WTC11 (cell line): ENCODE results near the gene CEBPB. TPM values are rescaled to one million over a fixed set of nuclear protein-coding genes. Genes with fewer than 3 reads are reported as not detected.

ENCODE experiments used
- ATAC-seq: fragments of 200-7000 bp; cut with Tn5 transposase; 2 replicates; pipeline ENCODE4 v1.10.0; 2021; ENCODE audit warnings: mild to moderate bottlenecking, moderate library complexity
- CTCF ChIA-PET: fragments of 300-600 bp; sonication (Branson Sonifier 250); formaldehyde crosslinking; loops from one replicate; lab custom pipeline; 2021; ENCODE audit warnings: antibody characterized with exemption; lab: Charles Lee
- POLR2A ChIA-PET: fragments of 350-600 bp; sonication (Branson Sonifier 250); formaldehyde crosslinking; loops from one replicate; lab custom pipeline; 2021; ENCODE audit warnings: antibody characterized with exemption; lab: Charles Lee
- DNase-seq: peaks from one replicate; pipeline ENCODE4 v3.0.0; 2021; ENCODE audit warnings: low spot score
- H3K27ac Mint-ChIP-seq: 2 replicates; pipeline ENCODE4 v1.8.0; 2021; ENCODE audit warnings: mixed read lengths
- H3K27me3 Mint-ChIP-seq: 2 replicates; pipeline ENCODE4 v1.8.0; 2021; ENCODE audit warnings: low read depth, mild to moderate bottlenecking, moderate library complexity, mixed read lengths
- H3K36me3 Mint-ChIP-seq: 2 replicates; pipeline ENCODE4 v1.8.0; 2021; ENCODE audit warnings: mixed read lengths
- H3K4me1 Mint-ChIP-seq: 2 replicates; pipeline ENCODE4 v1.8.0; 2022; ENCODE audit warnings: mixed read lengths
- H3K4me3 Mint-ChIP-seq: 2 replicates; pipeline ENCODE4 v1.8.0; 2021; ENCODE audit warnings: mild to moderate bottlenecking, moderate library complexity, mixed read lengths
- H3K9me3 Mint-ChIP-seq: 2 replicates; pipeline ENCODE4 v1.8.0; 2021; ENCODE audit warnings: mixed read lengths
- AFF4 ChIP-seq: sonication (generic); formaldehyde crosslinking; IDR thresholded peaks from 2 replicates; pipeline ENCODE4 v1.8.1; 2023; ENCODE audit warnings: mild to moderate bottlenecking, missing genetic modification reagents, borderline replicate concordance
- CTCF ChIP-seq: fragments of 200-600 bp; IDR thresholded peaks from 2 replicates; pipeline ENCODE4 v1.8.0; 2022; ENCODE audit warnings: antibody characterized with exemption
- E2F1 ChIP-seq: sonication (generic); formaldehyde crosslinking; IDR thresholded peaks from 2 replicates; pipeline ENCODE4 v1.8.0; 2022; ENCODE audit warnings: mild to moderate bottlenecking, missing genetic modification reagents
- E2F4 ChIP-seq: sonication (generic); formaldehyde crosslinking; IDR thresholded peaks from 2 replicates; pipeline ENCODE4 v1.8.1; 2022; ENCODE audit warnings: low read depth, mild to moderate bottlenecking, moderate library complexity, missing genetic modification reagents, borderline replicate concordance
- FOXK1 ChIP-seq: sonication (generic); formaldehyde crosslinking; IDR thresholded peaks from 2 replicates; pipeline ENCODE4 v1.8.0; 2022; ENCODE audit warnings: mild to moderate bottlenecking, moderate library complexity, missing genetic modification reagents
- FOXP1 ChIP-seq: sonication (generic); formaldehyde crosslinking; IDR thresholded peaks from 2 replicates; pipeline ENCODE4 v1.8.0; 2022; ENCODE audit warnings: missing genetic modification reagents, mild to moderate bottlenecking, moderate library complexity, borderline replicate concordance
- FOXP4 ChIP-seq: sonication (generic); formaldehyde crosslinking; IDR thresholded peaks from 2 replicates; pipeline ENCODE4 v1.8.0; 2022; ENCODE audit warnings: mild to moderate bottlenecking, missing genetic modification reagents
- GABPB1 ChIP-seq: sonication (generic); formaldehyde crosslinking; IDR thresholded peaks from 2 replicates; pipeline ENCODE4 v1.8.1; 2023; ENCODE audit warnings: mild to moderate bottlenecking, missing genetic modification reagents
- MAX ChIP-seq: sonication (generic); formaldehyde crosslinking; IDR thresholded peaks from 2 replicates; pipeline ENCODE4 v1.8.0; 2022; ENCODE audit warnings: mild to moderate bottlenecking, missing genetic modification reagents
- NFE2L1 ChIP-seq: sonication (generic); formaldehyde crosslinking; IDR thresholded peaks from 2 replicates; pipeline ENCODE4 v1.8.1; 2023; ENCODE audit warnings: missing genetic modification reagents
- NFYB ChIP-seq: sonication (generic); formaldehyde crosslinking; conservative IDR thresholded peaks from 2 replicates; pipeline ENCODE4 v1.8.0; 2022; ENCODE audit warnings: low read depth, missing genetic modification reagents
- PRRX2 ChIP-seq: fragments of 250-450 bp; sonication (Bioruptor Pico); IDR thresholded peaks from 2 replicates; pipeline ENCODE4 v1.8.0; 2021; ENCODE audit warnings: mild to moderate bottlenecking
- RELA ChIP-seq: sonication (generic); formaldehyde crosslinking; IDR thresholded peaks from 2 replicates; pipeline ENCODE4 v1.8.1; 2022; ENCODE audit warnings: missing genetic modification reagents, mild to moderate bottlenecking, borderline replicate concordance
- SMAD4 ChIP-seq: sonication (generic); formaldehyde crosslinking; IDR thresholded peaks from 2 replicates; pipeline ENCODE4 v1.8.0; 2022; ENCODE audit warnings: mild to moderate bottlenecking, missing genetic modification reagents
- SP1 ChIP-seq: sonication (generic); formaldehyde crosslinking; conservative IDR thresholded peaks from 2 replicates; pipeline ENCODE4 v1.8.1; 2022; ENCODE audit warnings: missing genetic modification reagents
- TEAD1 ChIP-seq: sonication (generic); formaldehyde crosslinking; IDR thresholded peaks from 2 replicates; pipeline ENCODE4 v1.8.0; 2022; ENCODE audit warnings: mild to moderate bottlenecking, missing genetic modification reagents
- USF2 ChIP-seq: sonication (generic); formaldehyde crosslinking; IDR thresholded peaks from 2 replicates; pipeline ENCODE4 v1.8.1; 2023; ENCODE audit warnings: mild to moderate bottlenecking, missing genetic modification reagents, moderate library complexity
- ZNF138 ChIP-seq: sonication (generic); formaldehyde crosslinking; conservative IDR thresholded peaks from 2 replicates; pipeline ENCODE4 v1.8.1; 2022; ENCODE audit warnings: mild to moderate bottlenecking, moderate library complexity, missing genetic modification reagents
- ZNF423 ChIP-seq: fragments of 250-450 bp; sonication (Bioruptor Pico); IDR thresholded peaks from 2 replicates; pipeline ENCODE4 v2.1.2; 2022; ENCODE audit warnings: mild to moderate bottlenecking, moderate library complexity
- ZNF512 ChIP-seq: sonication (generic); formaldehyde crosslinking; IDR thresholded peaks from 2 replicates; pipeline ENCODE4 v1.8.1; 2022; ENCODE audit warnings: missing genetic modification reagents, borderline replicate concordance
- total RNA-seq: library from RNA; stranded (reverse); gene quantifications from 3 replicates; pipeline ENCODE4 v1.2.3, GENCODE V29; 2021

Gene CEBPB
- total RNA-seq, 1 experiment from 2014 or later = 29.1 TPM

- H3K36me3 Mint-ChIP-seq = no peaks in the 10 kb centered on the region; the same call in 1 of the 2 replicates
Observed at GRCh38 chr20:50172347-50173013, 18.1 kb upstream of the CEBPB start.

GRCh38 chr20:50174456-50174855, 16.2 kb upstream of the CEBPB start:
- DNase-seq = no peak
- ChIA-PET POLR2A (no interaction called here), CTCF (interaction anchor here (0.7 to 1.3 kb wide), 4 partner anchors 52 to 210 kb away, joined by 3 to 5 read pairs (median 3); no protein-coding TSS in a partner anchor)
- TF ChIP-seq RELA (CRISPR knock-in tag) (no peak), ZNF512 (CRISPR knock-in tag) (no peak), E2F1 (CRISPR knock-in tag) (no peak), NFE2L1 (CRISPR knock-in tag) (no peak), AFF4 (CRISPR knock-in tag) (no peak), CTCF (no peak)

More at GRCh38 chr20:50172347-50173013, 18.1 kb upstream of the CEBPB start:
- Mint-ChIP-seq H3K4me3 (peak overlapping the region; percentile 61), H3K4me1 (peaks cover 20% of the 10 kb centered on the region), H3K27ac (peak overlapping the region; percentile 86), H3K9me3 (peaks cover 4% of the 10 kb centered on the region), H3K27me3 (no peaks in the 10 kb centered on the region; the same call in 1 of the 2 replicates)
- POLR2A ChIA-PET = interaction anchor here (0.9 to 1.3 kb wide), 5 partner anchors 18 to 59 kb away, joined by 3 to 6 read pairs (median 4); partner anchors contain the start of genes CEBPB and PEDS1
- CTCF ChIA-PET = interaction anchor here (0.6 to 8.9 kb wide), 17 partner anchors 13 to 305 kb away, joined by 3 to 146 read pairs (median 5); partner anchors contain the start of gene PEDS1
- peak; percentile 96 for ATAC-seq
- TF ChIP-seq ZNF138 (no peak), SP1 (CRISPR knock-in tag) (peak; percentile 71), USF2 (CRISPR knock-in tag) (peak; percentile 35; the same call in 1 of the 2 replicates), MAX (CRISPR knock-in tag) (peak; percentile 28; the same call in 1 of the 2 replicates), SMAD4 (CRISPR knock-in tag) (no peak), GABPB1 (peak; percentile 54; the same call in 1 of the 2 replicates), NFYB (peak; percentile 57; the same call in 1 of the 2 replicates), FOXP4 (CRISPR knock-in tag) (no peak), PRRX2 (CRISPR knock-in tag) (no peak), E2F4 (no peak), ZNF423 (CRISPR knock-in tag) (0 out of 2 replicates have a peak, but pooled peaks have one; percentile 39), FOXK1 (CRISPR knock-in tag) (peak; percentile 56; the same call in 1 of the 2 replicates), TEAD1 (0 out of 2 replicates have a peak, but pooled peaks have one; percentile 17), FOXP1 (CRISPR knock-in tag) (peak; percentile 18; the same call in 1 of the 2 replicates)
- DNase-seq = peak; percentile 93

More at GRCh38 chr20:50174456-50174855, 16.2 kb upstream of the CEBPB start:
- Mint-ChIP-seq H3K27me3 (no peaks in the 10 kb centered on the region; the same call in 1 of the 2 replicates), H3K36me3 (no peaks in the 10 kb centered on the region; the same call in 1 of the 2 replicates), H3K9me3 (peaks cover 2% of the 10 kb centered on the region), H3K4me3 (no peak overlapping the region), H3K4me1 (peaks cover 17% of the 10 kb centered on the region), H3K27ac (no peak overlapping the region)
- ATAC-seq = no peak
